OCI-LY7 (cell line): ENCODE measurements around the gene GCFC2.

Experiments used
- CTCF ChIP-seq: fragments of 200-600 bp; sonication (generic); conservative IDR thresholded peaks from 2 replicates; pipeline ENCODE4 v1.5.1; 2014; ENCODE audit warnings: mild to moderate bottlenecking, antibody characterized with exemption, low read length, moderate library complexity, mixed read lengths
- EZH2phosphoT487 ChIP-seq: fragments of 200-600 bp; sonication (generic); IDR thresholded peaks from 2 replicates; pipeline ENCODE4 v1.6.1; 2018; ENCODE audit warnings: low read depth, borderline replicate concordance, mild to moderate bottlenecking, mixed run types, antibody characterized with exemption, low read length, moderate library complexity, mixed read lengths

GRCh38 chr2:75616933-75617332, 93.8 kb downstream of the GCFC2 start:
- TF ChIP-seq EZH2phosphoT487 (no peak), CTCF (no peak)
